ENCODE results near the gene UBQLN1. TPM values are rescaled to one million over a fixed set of nuclear protein-coding genes. Genes with fewer than 3 reads are reported as not detected.

Gene UBQLN1
- total RNA-seq, 1 donor from 2014 or later: 133 TPM

- Histone ChIP-seq H3K36me3 (ENCODE audit: control insufficient read depth, insufficient read depth, low read length) (no peaks in the 10 kb centered on the region), H3K27me3 (ENCODE audit: control insufficient read depth, insufficient read depth, low read length) (no peaks in the 10 kb centered on the region), H3K4me3 (ENCODE audit: low read depth, low read length) (no peak overlapping the region)
- no peak for DNase-seq (ENCODE audit: low read depth)
- TF ChIP-seq, protein P1, sequence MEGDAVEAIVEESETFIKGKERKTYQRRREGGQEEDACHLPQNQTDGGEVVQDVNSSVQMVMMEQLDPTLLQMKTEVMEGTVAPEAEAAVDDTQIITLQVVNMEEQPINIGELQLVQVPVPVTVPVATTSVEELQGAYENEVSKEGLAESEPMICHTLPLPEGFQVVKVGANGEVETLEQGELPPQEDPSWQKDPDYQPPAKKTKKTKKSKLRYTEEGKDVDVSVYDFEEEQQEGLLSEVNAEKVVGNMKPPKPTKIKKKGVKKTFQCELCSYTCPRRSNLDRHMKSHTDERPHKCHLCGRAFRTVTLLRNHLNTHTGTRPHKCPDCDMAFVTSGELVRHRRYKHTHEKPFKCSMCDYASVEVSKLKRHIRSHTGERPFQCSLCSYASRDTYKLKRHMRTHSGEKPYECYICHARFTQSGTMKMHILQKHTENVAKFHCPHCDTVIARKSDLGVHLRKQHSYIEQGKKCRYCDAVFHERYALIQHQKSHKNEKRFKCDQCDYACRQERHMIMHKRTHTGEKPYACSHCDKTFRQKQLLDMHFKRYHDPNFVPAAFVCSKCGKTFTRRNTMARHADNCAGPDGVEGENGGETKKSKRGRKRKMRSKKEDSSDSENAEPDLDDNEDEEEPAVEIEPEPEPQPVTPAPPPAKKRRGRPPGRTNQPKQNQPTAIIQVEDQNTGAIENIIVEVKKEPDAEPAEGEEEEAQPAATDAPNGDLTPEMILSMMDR (IDR thresholded peaks at IDR 0.05; ENCODE audit: insufficient read depth, low read length, poor library complexity, severe bottlenecking): no peak
Observed at GRCh38 chr9:83662933-83663332, 44.8 kb downstream of the UBQLN1 start.

DNA sequence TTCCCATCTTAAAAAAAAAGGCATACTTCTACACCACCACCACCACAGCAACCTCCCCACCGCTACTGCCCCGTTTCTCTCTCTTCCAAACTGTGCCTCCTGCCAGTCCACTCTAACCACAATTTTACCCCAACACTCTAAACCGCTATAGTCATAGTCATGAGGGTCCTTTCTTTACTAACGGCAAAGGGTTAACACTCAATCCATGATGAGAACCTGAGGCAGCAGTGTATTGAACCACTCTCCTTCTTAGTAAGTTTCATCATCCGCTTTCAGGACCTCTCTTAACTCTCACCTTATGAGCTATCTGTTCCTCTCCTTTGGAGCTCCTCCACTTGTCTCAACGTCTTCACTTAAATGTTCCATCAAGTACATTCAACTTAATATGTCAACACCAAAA is 50.8 kb downstream of the UBQLN1 start:
- H3K27me3 ChIP-seq (ENCODE audit: control insufficient read depth, insufficient read depth, low read length): no peaks in the 10 kb centered on the region
- TF ChIP-seq, protein P1 (IDR thresholded peaks at IDR 0.05; ENCODE audit: insufficient read depth, low read length, poor library complexity, severe bottlenecking): no peak
- no peak overlapping the region for H3K4me3 ChIP-seq (ENCODE audit: low read depth, low read length)
- no peak for DNase-seq (ENCODE audit: low read depth)
- no peaks in the 10 kb centered on the region for H3K36me3 ChIP-seq (ENCODE audit: control insufficient read depth, insufficient read depth, low read length)

DNA sequence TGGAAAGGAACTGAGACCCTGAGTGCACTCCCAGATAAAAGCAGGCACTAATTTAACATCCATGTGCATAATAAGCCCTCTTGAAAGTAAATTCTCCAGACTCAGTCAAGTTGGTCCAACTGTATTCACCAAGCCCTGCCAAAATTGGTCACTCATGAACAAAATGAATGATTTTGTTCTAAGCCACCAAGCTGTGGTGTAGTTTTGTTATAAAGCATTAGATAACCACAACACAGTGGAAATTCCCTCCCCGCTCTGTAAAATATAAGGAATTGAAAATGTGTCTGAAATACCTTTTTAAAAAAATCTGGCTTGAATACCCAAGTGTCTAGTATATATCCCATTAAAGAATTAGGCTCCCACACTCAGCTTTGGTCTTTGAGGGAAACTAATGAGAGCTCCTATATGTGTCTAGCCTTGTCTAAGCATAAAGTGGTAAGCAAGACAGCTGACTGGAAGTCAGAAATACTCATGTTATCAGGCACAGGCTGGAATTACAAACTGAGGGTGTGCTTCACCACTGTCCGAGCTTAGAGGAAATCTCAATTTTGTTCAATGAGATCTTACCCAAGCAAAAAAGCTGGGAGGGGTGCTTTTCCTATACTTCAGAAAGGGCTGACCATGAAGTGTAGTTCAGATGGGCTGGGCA is 51.6 kb downstream of the UBQLN1 start:
- Histone ChIP-seq H3K36me3 (ENCODE audit: control insufficient read depth, insufficient read depth, low read length) (no peaks in the 10 kb centered on the region), H3K4me3 (ENCODE audit: low read depth, low read length) (no peak overlapping the region), H3K27me3 (ENCODE audit: control insufficient read depth, insufficient read depth, low read length) (no peaks in the 10 kb centered on the region)
- TF ChIP-seq, protein P1 (IDR thresholded peaks at IDR 0.05; ENCODE audit: insufficient read depth, low read length, poor library complexity, severe bottlenecking): no peak
- DNase-seq (ENCODE audit: low read depth): no peak

DNA sequence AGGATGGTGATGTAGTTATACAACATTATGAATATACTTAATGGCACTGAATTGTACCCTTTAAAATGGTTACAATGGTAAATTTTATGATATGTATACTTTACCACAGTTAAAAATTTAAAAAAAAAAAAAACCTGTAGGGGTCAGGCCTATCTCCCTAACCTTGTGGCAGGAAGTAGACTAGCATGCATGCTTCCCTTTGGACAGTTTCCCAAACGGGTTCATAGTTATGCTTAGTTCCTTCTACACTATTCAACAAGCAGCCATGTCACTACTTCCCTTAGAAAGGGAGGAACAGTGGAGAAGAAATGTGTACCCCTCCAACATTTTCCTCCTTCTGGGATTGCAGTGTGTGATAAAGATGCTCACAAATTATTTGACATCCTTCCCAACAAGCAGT is 52.3 kb downstream of the UBQLN1 start:
- TF ChIP-seq, protein P1 (IDR thresholded peaks at IDR 0.05; ENCODE audit: insufficient read depth, low read length, poor library complexity, severe bottlenecking): no peak
- Histone ChIP-seq H3K36me3 (ENCODE audit: control insufficient read depth, insufficient read depth, low read length) (no peaks in the 10 kb centered on the region), H3K27me3 (ENCODE audit: control insufficient read depth, insufficient read depth, low read length) (no peaks in the 10 kb centered on the region), H3K4me3 (ENCODE audit: low read depth, low read length) (no peak overlapping the region)
- DNase-seq (ENCODE audit: low read depth): no peak

- Histone ChIP-seq H3K27me3 (ENCODE audit: control insufficient read depth, insufficient read depth, low read length) (no peaks in the 10 kb centered on the region), H3K36me3 (ENCODE audit: control insufficient read depth, insufficient read depth, low read length) (no peaks in the 10 kb centered on the region), H3K4me3 (ENCODE audit: low read depth, low read length) (no peak overlapping the region)
- TF ChIP-seq, protein P1 (IDR thresholded peaks at IDR 0.05; ENCODE audit: insufficient read depth, low read length, poor library complexity, severe bottlenecking): no peak
- DNase-seq (ENCODE audit: low read depth): no peak
Observed at GRCh38 chr9:83652433-83652832, 55.3 kb downstream of the UBQLN1 start.

DNA sequence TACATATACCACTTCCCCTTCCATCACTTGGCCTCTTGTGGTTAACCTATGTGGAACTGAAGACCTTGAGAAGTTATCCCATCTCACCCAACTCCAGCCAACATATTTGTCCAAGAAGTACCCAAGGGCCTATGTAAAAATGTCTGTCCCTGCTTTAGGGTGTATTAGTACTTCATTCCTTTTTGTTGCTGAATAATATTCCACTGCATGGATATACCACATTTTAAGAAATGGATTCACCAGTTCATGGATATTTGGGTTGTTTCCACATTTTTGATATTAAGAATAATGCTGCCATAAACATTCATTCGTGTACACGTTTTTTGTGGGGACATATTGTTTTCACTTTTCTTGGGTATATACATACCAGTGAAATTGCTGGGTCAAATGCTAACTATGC is 56.2 kb downstream of the UBQLN1 start:
- Histone ChIP-seq H3K27me3 (ENCODE audit: control insufficient read depth, insufficient read depth, low read length) (no peaks in the 10 kb centered on the region), H3K4me3 (ENCODE audit: low read depth, low read length) (no peak overlapping the region), H3K36me3 (ENCODE audit: control insufficient read depth, insufficient read depth, low read length) (no peaks in the 10 kb centered on the region)
- TF ChIP-seq, protein P1 (IDR thresholded peaks at IDR 0.05; ENCODE audit: insufficient read depth, low read length, poor library complexity, severe bottlenecking): no peak
- DNase-seq (ENCODE audit: low read depth): no peak
